Osteocyte (in vitro differentiated cells): ENCODE results near the gene TXNL4B. TPM values are rescaled to one million over a fixed set of nuclear protein-coding genes. Genes with fewer than 3 reads are reported as not detected.

Source experiments
- DNase-seq: peaks from one replicate; pipeline ENCODE4 v3.0.0; 2021; ENCODE audit warnings: mixed read lengths; ENCODE audit not compliant: unreplicated experiment; ENCODE audit errors: extremely low spot score
- H3K27ac Mint-ChIP-seq: one replicate; pipeline ENCODE4 v1.8.0; 2021; ENCODE audit warnings: mild to moderate bottlenecking, mixed read lengths; ENCODE audit not compliant: unreplicated experiment
- H3K27me3 Mint-ChIP-seq: one replicate; pipeline ENCODE4 v1.8.0; 2021; ENCODE audit warnings: mixed read lengths; ENCODE audit not compliant: unreplicated experiment
- H3K36me3 Mint-ChIP-seq: one replicate; pipeline ENCODE4 v1.8.0; 2021; ENCODE audit warnings: mixed read lengths; ENCODE audit not compliant: unreplicated experiment
- H3K4me1 Mint-ChIP-seq: one replicate; pipeline ENCODE4 v1.8.0; 2021; ENCODE audit warnings: mixed read lengths; ENCODE audit not compliant: unreplicated experiment
- H3K4me3 Mint-ChIP-seq: one replicate; pipeline ENCODE4 v1.8.0; 2021; ENCODE audit warnings: mild to moderate bottlenecking, moderate library complexity, mixed read lengths; ENCODE audit not compliant: unreplicated experiment
- H3K9me3 Mint-ChIP-seq: one replicate; pipeline ENCODE4 v1.8.0; 2021; ENCODE audit warnings: mixed read lengths; ENCODE audit not compliant: unreplicated experiment
- total RNA-seq: library from RNA; stranded (reverse); gene quantifications from 2 replicates; pipeline ENCODE4 v1.2.1, GENCODE V29; 2021
- TF ChIP-seq, protein P1 (sequence below): fragments of 200-600 bp; sonication (generic); IDR thresholded peaks from 2 replicates; pipeline ENCODE4 v1.5.0; 2021; ENCODE audit warnings: antibody characterized with exemption, mild to moderate bottlenecking, moderate library complexity

Gene TXNL4B
- total RNA-seq, 1 donor from 2014 or later: 10.0 TPM

DNA sequence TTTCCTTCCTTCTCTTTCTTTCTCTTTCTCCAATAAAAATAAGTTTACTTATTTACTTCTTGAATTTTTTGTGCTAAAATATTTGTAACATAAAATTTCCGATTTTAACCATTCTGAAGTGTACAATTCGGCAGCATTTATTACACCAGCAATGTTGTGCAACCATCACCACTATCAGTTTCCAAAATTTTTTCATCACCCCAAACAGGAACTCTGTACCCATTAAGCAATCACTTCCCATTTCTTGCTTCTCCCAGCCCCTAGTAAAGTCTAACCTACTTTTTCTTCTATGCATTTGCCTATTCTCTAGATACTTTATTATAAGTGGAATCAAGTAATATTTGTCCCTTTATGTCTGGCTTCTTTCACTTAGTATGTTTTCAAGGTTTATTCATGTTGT lies 41.6 kb downstream of the TXNL4B start:
- Mint-ChIP-seq H3K27me3 (peaks cover 4% of the 10 kb centered on the region), H3K36me3 (no peaks in the 10 kb centered on the region), H3K27ac (no peak overlapping the region), H3K4me3 (no peak overlapping the region), H3K4me1 (no peaks in the 10 kb centered on the region), H3K9me3 (peaks cover 9% of the 10 kb centered on the region)
- TF ChIP-seq, protein P1, sequence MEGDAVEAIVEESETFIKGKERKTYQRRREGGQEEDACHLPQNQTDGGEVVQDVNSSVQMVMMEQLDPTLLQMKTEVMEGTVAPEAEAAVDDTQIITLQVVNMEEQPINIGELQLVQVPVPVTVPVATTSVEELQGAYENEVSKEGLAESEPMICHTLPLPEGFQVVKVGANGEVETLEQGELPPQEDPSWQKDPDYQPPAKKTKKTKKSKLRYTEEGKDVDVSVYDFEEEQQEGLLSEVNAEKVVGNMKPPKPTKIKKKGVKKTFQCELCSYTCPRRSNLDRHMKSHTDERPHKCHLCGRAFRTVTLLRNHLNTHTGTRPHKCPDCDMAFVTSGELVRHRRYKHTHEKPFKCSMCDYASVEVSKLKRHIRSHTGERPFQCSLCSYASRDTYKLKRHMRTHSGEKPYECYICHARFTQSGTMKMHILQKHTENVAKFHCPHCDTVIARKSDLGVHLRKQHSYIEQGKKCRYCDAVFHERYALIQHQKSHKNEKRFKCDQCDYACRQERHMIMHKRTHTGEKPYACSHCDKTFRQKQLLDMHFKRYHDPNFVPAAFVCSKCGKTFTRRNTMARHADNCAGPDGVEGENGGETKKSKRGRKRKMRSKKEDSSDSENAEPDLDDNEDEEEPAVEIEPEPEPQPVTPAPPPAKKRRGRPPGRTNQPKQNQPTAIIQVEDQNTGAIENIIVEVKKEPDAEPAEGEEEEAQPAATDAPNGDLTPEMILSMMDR: no peak
- no peak for DNase-seq

DNA sequence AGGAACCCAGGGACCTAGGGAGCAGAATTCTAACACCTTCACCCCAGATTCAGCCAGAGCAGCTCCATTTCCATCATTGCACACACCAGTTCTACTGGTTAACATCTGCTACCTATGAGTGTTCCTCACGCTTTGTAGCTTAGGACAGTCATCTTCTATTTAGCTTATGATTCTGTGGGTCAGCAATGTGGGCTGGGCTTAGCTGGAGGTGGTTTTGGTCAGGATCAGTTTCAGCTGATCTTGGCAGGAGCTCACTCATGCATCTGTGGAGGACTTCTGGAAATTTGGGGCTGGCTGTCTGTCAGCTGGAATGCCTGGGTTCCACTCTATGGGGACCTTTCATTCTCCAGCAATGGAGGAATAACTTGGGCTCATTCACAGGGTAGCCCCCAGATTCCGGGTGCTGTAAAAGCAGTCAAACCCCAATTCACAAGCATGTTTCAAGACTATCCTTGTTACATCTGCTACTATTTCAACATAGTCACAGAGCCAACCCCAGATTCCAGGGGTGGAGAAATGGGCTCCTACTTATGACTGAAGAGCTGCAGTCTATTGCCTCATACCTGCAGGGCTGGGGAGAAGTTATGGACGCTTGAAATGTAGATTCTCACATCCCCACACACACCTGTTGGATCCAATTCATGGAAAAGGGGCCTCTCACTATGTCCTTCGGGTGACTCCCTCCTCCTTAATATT lies 42.5 kb downstream of the TXNL4B start:
- DNase-seq: no peak
- Mint-ChIP-seq H3K36me3 (no peaks in the 10 kb centered on the region), H3K27me3 (peaks cover 4% of the 10 kb centered on the region), H3K27ac (no peak overlapping the region), H3K4me1 (no peaks in the 10 kb centered on the region), H3K9me3 (peaks cover 9% of the 10 kb centered on the region), H3K4me3 (no peak overlapping the region)
- TF ChIP-seq, protein P1: no peak

DNA sequence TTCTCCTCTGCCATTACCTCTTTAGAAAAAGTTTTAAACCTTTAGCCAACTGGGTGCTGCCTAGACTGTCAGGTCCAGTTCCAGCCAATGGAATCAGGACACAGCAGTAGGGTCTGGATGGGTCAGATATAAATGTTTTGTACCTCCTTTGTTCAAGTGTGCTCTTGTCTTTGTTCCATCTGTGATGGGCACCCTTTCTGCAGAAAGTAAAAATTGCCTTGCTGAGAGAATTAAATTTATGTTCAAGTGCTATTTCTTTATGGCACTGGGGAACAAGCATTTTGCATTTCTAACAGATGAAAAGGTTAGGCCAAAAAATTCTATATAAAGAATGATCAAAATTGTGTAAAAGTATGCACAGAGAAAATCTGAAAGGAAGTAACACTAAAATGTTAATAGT lies 44.3 kb downstream of the TXNL4B start:
- Mint-ChIP-seq H3K9me3 (peaks cover 9% of the 10 kb centered on the region), H3K4me1 (no peaks in the 10 kb centered on the region), H3K36me3 (no peaks in the 10 kb centered on the region), H3K4me3 (no peak overlapping the region), H3K27ac (no peak overlapping the region), H3K27me3 (peaks cover 4% of the 10 kb centered on the region)
- no peak for DNase-seq
- TF ChIP-seq, protein P1: no peak

DNA sequence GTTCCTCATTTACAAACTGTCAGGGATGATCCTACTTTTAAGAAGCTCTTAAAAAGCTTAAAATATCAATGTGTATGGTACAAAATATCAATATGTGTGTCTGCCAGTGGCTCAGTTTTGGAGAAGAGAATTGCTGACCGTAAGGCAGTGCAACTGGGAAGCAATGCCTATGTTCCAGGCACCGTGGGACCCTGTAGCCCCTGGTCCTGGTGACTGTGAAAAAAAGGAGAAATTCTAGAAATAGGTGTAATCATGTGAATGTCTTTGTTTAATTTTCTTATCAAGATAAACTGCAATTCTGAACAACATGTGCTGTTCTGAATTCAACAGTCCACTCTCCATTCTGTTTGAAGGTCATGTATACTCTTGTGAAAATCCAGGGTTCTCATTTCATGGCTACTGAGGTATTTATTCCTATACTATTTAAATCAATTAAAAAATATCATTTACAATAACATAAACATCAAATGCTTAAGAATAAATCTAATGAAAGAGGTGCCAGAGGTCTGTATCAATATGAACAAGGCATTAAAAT lies 48.5 kb downstream of the TXNL4B start:
- Mint-ChIP-seq H3K9me3 (peaks cover 7% of the 10 kb centered on the region), H3K27ac (no peak overlapping the region), H3K4me3 (no peak overlapping the region), H3K4me1 (no peaks in the 10 kb centered on the region), H3K27me3 (no peaks in the 10 kb centered on the region), H3K36me3 (peaks cover 9% of the 10 kb centered on the region)
- TF ChIP-seq, protein P1: no peak
- DNase-seq: no peak

DNA sequence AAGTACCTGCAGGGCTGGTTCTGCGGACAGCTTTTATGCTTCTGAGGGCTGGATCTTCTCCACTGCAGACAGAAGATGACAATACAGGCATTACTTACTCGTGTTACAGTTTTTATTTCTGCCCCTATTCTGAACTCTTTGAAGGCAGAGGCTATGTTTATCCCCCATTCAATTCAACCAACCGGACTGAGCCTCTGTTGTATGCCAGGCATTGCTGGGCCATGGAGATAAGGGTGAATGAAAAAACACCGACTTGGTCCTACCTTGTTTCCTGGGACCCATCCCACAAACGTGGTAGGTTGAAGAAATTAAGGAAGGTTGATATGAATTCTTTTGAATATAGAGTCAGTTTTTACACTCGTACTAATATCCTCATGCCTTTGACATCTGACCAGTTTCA lies 49.1 kb downstream of the TXNL4B start:
- Mint-ChIP-seq H3K27me3 (no peaks in the 10 kb centered on the region), H3K36me3 (peaks cover 9% of the 10 kb centered on the region), H3K4me3 (no peak overlapping the region), H3K27ac (no peak overlapping the region), H3K4me1 (no peaks in the 10 kb centered on the region), H3K9me3 (peaks cover 4% of the 10 kb centered on the region)
- TF ChIP-seq, protein P1: no peak
- no peak for DNase-seq
